ACHN (cell line): ENCODE measurements around the gene CDK5RAP2.

Experiments
- DNase-seq: peaks from one replicate; pipeline ENCODE4 v3.0.0-alpha.2; 2015
- in situ Hi-C: cut with HindIII; loops from 2 replicates; pipeline ENCODE4 v1.10.0; 2017; ENCODE audit warnings: low sequenced_read_pairs, low pct_ligation_motif_present, low pct_unique_long_range_greater_than_20kb

The CDK5RAP2 gene

GRCh38 chr9:120453792-120454191, 126.2 kb downstream of the CDK5RAP2 start:
- in situ Hi-C loops: no loop called here
- DNase-seq: no peak

GRCh38 chr9:120452631-120453030, 127.3 kb downstream of the CDK5RAP2 start:
- in situ Hi-C loops: no loop called here
- DNase-seq: no peak

GRCh38 chr9:120450916-120451315, 129.1 kb downstream of the CDK5RAP2 start:
- in situ Hi-C loops: no loop called here
- no peak for DNase-seq

GRCh38 chr9:120449566-120449965, 130.4 kb downstream of the CDK5RAP2 start:
- DNase-seq: no peak
- in situ Hi-C loops: no loop called here

GRCh38 chr9:120447959-120448500, 131.9 kb downstream of the CDK5RAP2 start:
- no peak for DNase-seq
- in situ Hi-C loops: no loop called here

GRCh38 chr9:120446671-120447070, 133.3 kb downstream of the CDK5RAP2 start:
- in situ Hi-C loops: no loop called here
- DNase-seq: no peak

GRCh38 chr9:120443976-120444375, 136.0 kb downstream of the CDK5RAP2 start:
- in situ Hi-C loops: no loop called here
- DNase-seq: no peak

- no peak for DNase-seq
- in situ Hi-C loops: no loop called here
Observed at GRCh38 chr9:120443489-120443888, 136.5 kb downstream of the CDK5RAP2 start.

- in situ Hi-C loops: no loop called here
- no peak for DNase-seq
Observed at GRCh38 chr9:120442308-120442995, 137.5 kb downstream of the CDK5RAP2 start.

- in situ Hi-C loops: no loop called here
- DNase-seq: no peak
Observed at GRCh38 chr9:120441426-120442307, 138.3 kb downstream of the CDK5RAP2 start.

- in situ Hi-C loops: no loop called here
- DNase-seq: no peak
Observed at GRCh38 chr9:120440791-120441190, 139.2 kb downstream of the CDK5RAP2 start.

- in situ Hi-C loops: no loop called here
- DNase-seq: no peak
Observed at GRCh38 chr9:120439926-120440325, 140.0 kb downstream of the CDK5RAP2 start.

GRCh38 chr9:120438836-120439546, 141.0 kb downstream of the CDK5RAP2 start:
- in situ Hi-C loops: no loop called here
- DNase-seq: peak; percentile 28

- DNase-seq: no peak
Observed at GRCh38 chr9:120438111-120438510, 141.9 kb downstream of the CDK5RAP2 start.

GRCh38 chr9:120436983-120437475, 142.9 kb downstream of the CDK5RAP2 start:
- in situ Hi-C loops: no loop called here
- no peak for DNase-seq

More at GRCh38 chr9:120438111-120438510, 141.9 kb downstream of the CDK5RAP2 start:
- in situ Hi-C loops: no loop called here

- DNase-seq: no peak
Observed at GRCh38 chr9:120436446-120436845, 143.5 kb downstream of the CDK5RAP2 start.

GRCh38 chr9:120435091-120435490, 144.9 kb downstream of the CDK5RAP2 start:
- DNase-seq: no peak
- in situ Hi-C loops: no loop called here

More at GRCh38 chr9:120436446-120436845, 143.5 kb downstream of the CDK5RAP2 start:
- in situ Hi-C loops: no loop called here

- in situ Hi-C loops: no loop called here
- DNase-seq: no peak
Observed at GRCh38 chr9:120434532-120434931, 145.4 kb downstream of the CDK5RAP2 start.

- no peak for DNase-seq
- in situ Hi-C loops: no loop called here
Observed at GRCh38 chr9:120433701-120434100, 146.3 kb downstream of the CDK5RAP2 start.
